ENCODE results near the gene LAMB3. TPM values are rescaled to one million over a fixed set of nuclear protein-coding genes. Genes with fewer than 3 reads are reported as not detected.

The LAMB3 gene
- polyA plus RNA-seq, 4 donors = 1.1 to 1.7 (median 1.1) TPM

- DNase-seq (ENCODE audit: low read depth in 4 of 4, low spot score in 2 of 4) = no peak
Measured at GRCh38 chr1:209667103-209667502, 14.9 kb upstream of the LAMB3 start.

GRCh38 chr1:209662879-209663327 lies 10.7 kb upstream of the LAMB3 start:
- DNase-seq (ENCODE audit: low read depth in 4 of 4, low spot score in 2 of 4) = no peak

GRCh38 chr1:209661071-209661470 lies 8.8 kb upstream of the LAMB3 start:
- no peak for DNase-seq (ENCODE audit: low read depth in 4 of 4, low spot score in 2 of 4)

- no peak for DNase-seq (ENCODE audit: low read depth in 4 of 4, low spot score in 2 of 4)
Measured at GRCh38 chr1:209659909-209660308, 7.7 kb upstream of the LAMB3 start.

GRCh38 chr1:209657918-209658317 lies 5.7 kb upstream of the LAMB3 start:
- DNase-seq (ENCODE audit: low read depth in 4 of 4, low spot score in 2 of 4) = no peak

- DNase-seq (ENCODE audit: low read depth in 4 of 4, low spot score in 2 of 4) = no peak
Measured at GRCh38 chr1:209657140-209657879, 5.1 kb upstream of the LAMB3 start.

- DNase-seq (ENCODE audit: low read depth in 4 of 4, low spot score in 2 of 4) = no peak
Measured at GRCh38 chr1:209655411-209656231, 3.4 kb upstream of the LAMB3 start.

GRCh38 chr1:209653915-209654351 lies 1.7 kb upstream of the LAMB3 start:
- no peak for DNase-seq (ENCODE audit: low read depth in 4 of 4, low spot score in 2 of 4)

- no peak for DNase-seq (ENCODE audit: low read depth in 4 of 4, low spot score in 2 of 4)
Measured at GRCh38 chr1:209652873-209653401, 712 bp upstream of the LAMB3 start.

- DNase-seq (ENCODE audit: low read depth in 4 of 4, low spot score in 2 of 4) = no peak
Measured at GRCh38 chr1:209651138-209651587, 1.1 kb downstream of the LAMB3 start.

- no peak for DNase-seq (ENCODE audit: low read depth in 4 of 4, low spot score in 2 of 4)
Measured at GRCh38 chr1:209650454-209650853, 1.8 kb downstream of the LAMB3 start.

GRCh38 chr1:209648931-209649776 lies 3.1 kb downstream of the LAMB3 start:
- no peak for DNase-seq (ENCODE audit: low read depth in 4 of 4, low spot score in 2 of 4)

GRCh38 chr1:209648346-209648745 lies 3.9 kb downstream of the LAMB3 start:
- no peak for DNase-seq (ENCODE audit: low read depth in 4 of 4, low spot score in 2 of 4)

- no peak for DNase-seq (ENCODE audit: low read depth in 4 of 4, low spot score in 2 of 4)
Measured at GRCh38 chr1:209647156-209647555, 5.1 kb downstream of the LAMB3 start.

GRCh38 chr1:209646558-209646957 lies 5.7 kb downstream of the LAMB3 start:
- no peak for DNase-seq (ENCODE audit: low read depth in 4 of 4, low spot score in 2 of 4)

GRCh38 chr1:209645574-209646452 lies 6.4 kb downstream of the LAMB3 start:
- no peak for DNase-seq (ENCODE audit: low read depth in 4 of 4, low spot score in 2 of 4)

GRCh38 chr1:209643285-209644020 lies 8.8 kb downstream of the LAMB3 start:
- no peak for DNase-seq (ENCODE audit: low read depth in 4 of 4, low spot score in 2 of 4)

GRCh38 chr1:209642816-209643215 lies 9.4 kb downstream of the LAMB3 start:
- DNase-seq (ENCODE audit: low read depth in 4 of 4, low spot score in 2 of 4) = no peak

GRCh38 chr1:209641832-209642172 lies 10.4 kb downstream of the LAMB3 start:
- DNase-seq (ENCODE audit: low read depth in 4 of 4, low spot score in 2 of 4) = peak in 3 of 4 donors; percentile 23 to 80 (median 69)
